HG03378 (cell line): ENCODE results near the gene SAMD4A.

Source experiments
- ATAC-seq: cut with Tn5 transposase; IDR thresholded peaks from one replicate; pipeline ENCODE4 v1.9.1; 2021; ENCODE audit warnings: mild to moderate bottlenecking, moderate library complexity; ENCODE audit not compliant: unreplicated experiment

Gene SAMD4A

GRCh38 chr14:54840798-54841197 is 273.9 kb downstream of the SAMD4A start:
- ATAC-seq: no peak
